Kidney epithelial cell (primary cell): ENCODE measurements around the gene HOATZ. TPM values are rescaled to one million over a fixed set of nuclear protein-coding genes. Genes with fewer than 3 reads are reported as not detected.

Experiments used
- DNase-seq: peaks from one replicate; pipeline ENCODE4 v3.0.0-alpha.2; 2010; ENCODE audit warnings: low read depth
- H3K27me3 ChIP-seq: 2 replicates; pipeline ENCODE4 v1.6.0; 2011; ENCODE audit warnings: low read length; ENCODE audit not compliant: control insufficient read depth, insufficient read depth
- H3K36me3 ChIP-seq: 2 replicates; pipeline ENCODE4 v1.5.1; 2011; ENCODE audit warnings: low read length; ENCODE audit not compliant: control insufficient read depth, insufficient read depth
- H3K4me3 ChIP-seq: 2 replicates; pipeline ENCODE4 v1.5.1; 2011; ENCODE audit warnings: low read depth, mild to moderate bottlenecking, control low read depth, low read length
- total RNA-seq: library from RNA; depleted of rRNA; stranded (reverse); fragments of >200 nt; gene quantifications from 2 replicates; pipeline ENCODE4 v1.2.3, GENCODE V29; 2015
- TF ChIP-seq, protein P1 (sequence below): IDR thresholded peaks from 2 replicates; pipeline ENCODE4 v1.5.1; 2011; ENCODE audit warnings: mild to moderate bottlenecking, moderate library complexity, low read length, control low read depth, inconsistent platforms; ENCODE audit not compliant: insufficient read depth, poor library complexity, severe bottlenecking

HOATZ gene
- total RNA-seq, 1 donor from 2014 or later: not detected

DNA sequence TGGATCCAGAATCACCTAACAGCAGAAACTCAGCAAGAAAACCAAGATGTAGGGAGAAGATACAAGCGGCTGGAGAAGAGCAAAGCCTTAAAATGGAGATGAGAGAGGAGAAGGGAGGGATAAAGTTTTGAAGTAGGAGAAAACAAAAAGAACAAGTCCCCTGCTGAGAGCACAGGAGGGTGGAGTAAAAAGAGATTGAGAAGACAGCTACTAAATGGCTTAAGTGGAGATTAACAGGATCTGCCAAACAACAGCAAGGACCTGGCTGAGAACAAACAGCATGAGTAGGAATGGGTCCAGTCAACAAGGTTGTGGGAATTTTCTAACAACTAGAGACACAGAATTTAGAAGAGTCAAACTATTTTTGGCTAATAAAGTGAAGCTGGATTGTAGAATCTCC is 20.5 kb upstream of the HOATZ start:
- Histone ChIP-seq H3K4me3 (no peak overlapping the region), H3K36me3 (no peaks in the 10 kb centered on the region), H3K27me3 (no peaks in the 10 kb centered on the region)
- TF ChIP-seq, protein P1, sequence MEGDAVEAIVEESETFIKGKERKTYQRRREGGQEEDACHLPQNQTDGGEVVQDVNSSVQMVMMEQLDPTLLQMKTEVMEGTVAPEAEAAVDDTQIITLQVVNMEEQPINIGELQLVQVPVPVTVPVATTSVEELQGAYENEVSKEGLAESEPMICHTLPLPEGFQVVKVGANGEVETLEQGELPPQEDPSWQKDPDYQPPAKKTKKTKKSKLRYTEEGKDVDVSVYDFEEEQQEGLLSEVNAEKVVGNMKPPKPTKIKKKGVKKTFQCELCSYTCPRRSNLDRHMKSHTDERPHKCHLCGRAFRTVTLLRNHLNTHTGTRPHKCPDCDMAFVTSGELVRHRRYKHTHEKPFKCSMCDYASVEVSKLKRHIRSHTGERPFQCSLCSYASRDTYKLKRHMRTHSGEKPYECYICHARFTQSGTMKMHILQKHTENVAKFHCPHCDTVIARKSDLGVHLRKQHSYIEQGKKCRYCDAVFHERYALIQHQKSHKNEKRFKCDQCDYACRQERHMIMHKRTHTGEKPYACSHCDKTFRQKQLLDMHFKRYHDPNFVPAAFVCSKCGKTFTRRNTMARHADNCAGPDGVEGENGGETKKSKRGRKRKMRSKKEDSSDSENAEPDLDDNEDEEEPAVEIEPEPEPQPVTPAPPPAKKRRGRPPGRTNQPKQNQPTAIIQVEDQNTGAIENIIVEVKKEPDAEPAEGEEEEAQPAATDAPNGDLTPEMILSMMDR: no peak
- no peak for DNase-seq

DNA sequence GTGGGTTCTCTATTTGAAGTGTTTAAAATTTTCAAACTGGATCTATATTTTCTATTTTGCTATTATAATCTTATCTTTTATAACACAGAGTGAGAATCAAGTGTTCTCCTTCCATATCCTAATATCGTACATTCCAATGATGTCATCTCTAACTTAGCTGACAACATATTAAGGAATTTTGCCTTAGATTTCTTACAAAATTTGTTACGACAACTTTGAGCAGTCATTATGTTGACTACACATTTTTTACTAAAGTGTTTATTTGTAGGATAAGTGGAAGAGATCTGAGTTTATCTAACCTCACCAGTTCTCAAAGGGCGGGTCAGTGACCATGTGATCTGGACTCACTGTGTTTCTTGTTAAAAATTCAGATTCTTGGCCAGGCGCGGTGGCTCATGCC is 15.1 kb upstream of the HOATZ start:
- no peak for DNase-seq
- Histone ChIP-seq H3K36me3 (no peaks in the 10 kb centered on the region), H3K4me3 (no peak overlapping the region), H3K27me3 (no peaks in the 10 kb centered on the region)
- TF ChIP-seq, protein P1: no peak

DNA sequence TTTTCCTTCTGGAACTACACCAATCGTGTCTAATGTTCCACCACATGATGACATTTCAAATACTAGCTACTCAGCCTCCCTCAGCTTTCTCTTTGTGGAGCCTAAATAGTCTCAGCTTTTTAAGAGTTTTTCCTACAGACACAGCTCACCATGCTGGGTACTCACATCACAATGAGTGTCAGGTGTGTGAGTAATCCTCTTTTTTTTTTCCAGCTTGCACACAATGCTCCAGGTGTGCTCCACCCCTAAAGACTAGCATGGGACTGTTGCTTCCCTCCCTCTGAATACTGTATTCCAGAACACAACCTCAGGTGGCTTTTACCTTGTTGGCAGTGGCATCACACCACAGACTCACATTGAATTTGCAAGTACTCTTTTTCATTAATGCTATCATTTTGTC is 14.1 kb upstream of the HOATZ start:
- Histone ChIP-seq H3K4me3 (no peak overlapping the region), H3K36me3 (no peaks in the 10 kb centered on the region), H3K27me3 (no peaks in the 10 kb centered on the region)
- TF ChIP-seq, protein P1: no peak
- no peak for DNase-seq

DNA sequence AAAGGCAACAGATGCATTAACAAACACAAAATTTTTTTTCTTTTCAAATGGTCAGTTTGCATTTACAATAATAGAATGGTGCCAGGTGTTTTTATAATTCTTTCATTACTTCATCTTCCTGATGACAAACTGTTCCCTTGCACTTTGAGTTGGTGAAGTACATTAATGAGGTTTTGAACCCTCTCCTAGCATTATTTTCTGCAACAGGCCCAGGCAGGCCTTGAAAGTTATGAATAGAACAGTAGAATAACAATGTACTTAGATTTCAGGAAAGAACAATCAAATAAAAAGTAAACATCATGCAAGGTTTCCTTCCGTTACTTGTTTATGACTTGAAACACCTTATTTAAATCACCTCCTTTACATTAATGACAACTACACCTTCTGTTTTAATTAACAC is 12.0 kb upstream of the HOATZ start:
- DNase-seq: no peak

DNA sequence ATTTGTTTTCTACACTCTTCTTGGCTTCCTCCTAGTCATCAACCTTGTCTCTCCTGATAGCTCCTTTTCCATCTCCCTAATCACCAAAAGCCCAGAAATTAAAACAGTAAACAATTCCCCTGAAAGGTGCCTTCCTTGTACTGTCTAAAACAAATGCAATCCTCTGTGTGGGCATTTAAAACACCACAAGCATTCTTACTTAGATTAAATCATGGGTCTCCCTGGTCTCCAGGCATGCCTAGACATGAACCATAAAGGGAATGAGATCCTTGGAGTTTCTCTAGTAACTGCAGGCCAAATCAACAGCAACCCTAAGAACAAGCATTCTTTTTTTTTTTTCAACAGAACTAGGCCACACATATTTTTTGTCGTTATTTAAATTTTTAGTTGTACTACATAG is 4.3 kb upstream of the HOATZ start:
- DNase-seq: no peak
- TF ChIP-seq, protein P1: no peak
- Histone ChIP-seq H3K4me3 (no peak overlapping the region), H3K36me3 (no peaks in the 10 kb centered on the region), H3K27me3 (peaks cover 8% of the 10 kb centered on the region)

More for the DNA sequence above, 12.0 kb upstream of the HOATZ start:
- Histone ChIP-seq H3K36me3 (no peaks in the 10 kb centered on the region), H3K27me3 (no peaks in the 10 kb centered on the region), H3K4me3 (no peak overlapping the region)
- TF ChIP-seq, protein P1: no peak
